ENCODE results near the gene BRD2. TPM values are rescaled to one million over a fixed set of nuclear protein-coding genes. Genes with fewer than 3 reads are reported as not detected.

The BRD2 gene
- total RNA-seq, 4 donors from 2014 or later: 110 to 152 (median 132) TPM

GRCh38 chr6:32980488-32981038 lies 12.2 kb downstream of the BRD2 start:
- TF ChIP-seq CTCF (IDR thresholded peaks at IDR 0.05) (no peak), POLR2A (IDR thresholded peaks at IDR 0.05) (no peak)
- H3K4me1 ChIP-seq: peaks cover 13 to 87% (median 27%) of the 10 kb centered on the region in 3 donors
- peak overlapping the region in 2 of 4 donors; percentile 2 to 44 for H3K27ac ChIP-seq
- no peak overlapping the region for H3K4me3 ChIP-seq
- 62 to 79% methylated on average over 9 to 10 of the region's 11 CpGs for WGBS, 2 donors
- DNase-seq: no peak
- intact Hi-C loops (cut with DNase I): loop anchor here (5.0 kb wide), 2 partner anchors 38 to 98 kb away; partner anchors contain the start of gene HLA-DMB
- H3K9me3 ChIP-seq: no peaks in the 10 kb centered on the region
- peaks cover 52 to 69% (median 66%) of the 10 kb centered on the region in 3 donors for H3K36me3 ChIP-seq
- no peaks in the 10 kb centered on the region for H3K27me3 ChIP-seq

GRCh38 chr6:32982084-32982701 lies 13.8 kb downstream of the BRD2 start:
- H3K27ac ChIP-seq: peak overlapping the region in 3 of 4 donors; percentile 30 to 53 (median 40)

GRCh38 chr6:32982702-32983492 lies 14.5 kb downstream of the BRD2 start:
- Histone ChIP-seq H3K27ac (peak overlapping the region in 3 of 4 donors; percentile 40 to 53 (median 40)), H3K36me3 (peaks cover 32 to 45% (median 43%) of the 10 kb centered on the region in 3 donors), H3K27me3 (no peaks in the 10 kb centered on the region), H3K4me1 (peaks cover 0 to 64% (median 12%) of the 10 kb centered on the region in 3 donors), H3K4me3 (no peak overlapping the region), H3K9me3 (no peaks in the 10 kb centered on the region)
- 37 to 49% methylated on average over 6 of the region's 6 CpGs for WGBS, 2 donors
- no peak for TF ChIP-seq CTCF (IDR thresholded peaks at IDR 0.05)
- no peak for TF ChIP-seq POLR2A (IDR thresholded peaks at IDR 0.05)
- DNase-seq: no peak
- intact Hi-C loops (cut with DNase I): loop anchor here (5.0 kb wide), 2 partner anchors 41 to 101 kb away; partner anchors contain the start of gene HLA-DMB

More at GRCh38 chr6:32982084-32982701, 13.8 kb downstream of the BRD2 start:
- intact Hi-C loops (cut with DNase I): loop anchor here (5.0 kb wide), 2 partner anchors 40 to 100 kb away; partner anchors contain the start of gene HLA-DMB
- peaks cover under 1 to 71% (median 14%) of the 10 kb centered on the region in 3 donors for H3K4me1 ChIP-seq
- H3K9me3 ChIP-seq: no peaks in the 10 kb centered on the region
- H3K4me3 ChIP-seq: no peak overlapping the region
- DNase-seq: no peak
- no peaks in the 10 kb centered on the region for H3K27me3 ChIP-seq
- 38 to 53% methylated on average over 8 of the region's 8 CpGs for WGBS, 2 donors
- peaks cover 39 to 52% (median 50%) of the 10 kb centered on the region in 3 donors for H3K36me3 ChIP-seq
- TF ChIP-seq POLR2A (IDR thresholded peaks at IDR 0.05) (peak in 1 of 4 donors; percentile 16), CTCF (IDR thresholded peaks at IDR 0.05) (no peak)

- Histone ChIP-seq H3K4me1 (peaks cover 0 to 58% (median 7%) of the 10 kb centered on the region in 3 donors), H3K36me3 (peaks cover 26 to 39% (median 37%) of the 10 kb centered on the region in 3 donors), H3K27ac (peak overlapping the region in 3 of 4 donors; percentile 14 to 53 (median 40)), H3K9me3 (no peaks in the 10 kb centered on the region), H3K4me3 (no peak overlapping the region), H3K27me3 (no peaks in the 10 kb centered on the region)
- no peak for DNase-seq
- intact Hi-C loops (cut with DNase I): loop anchor here (5.0 kb wide), 2 partner anchors 41 to 101 kb away; partner anchors contain the start of gene HLA-DMB
- no peak for TF ChIP-seq CTCF (IDR thresholded peaks at IDR 0.05)
- TF ChIP-seq POLR2A (IDR thresholded peaks at IDR 0.05): no peak
- WGBS, 2 donors: no CpG with 5 or more reads among the region's 1 CpG
Measured at GRCh38 chr6:32983493-32983848, 15.1 kb downstream of the BRD2 start.

Data from esophagus squamous epithelium (tissue), 5 donors.